T-helper 9 cell (primary cell): ENCODE data around the gene PBX2.
"Not testable (repeated sequence)": the region's sequence is repeated elsewhere in the genome, so short reads cannot be mapped to it uniquely, and the experiment has no call there.

ENCODE experiments used
- DNase-seq: peaks from one replicate; pipeline ENCODE4 v3.0.0-alpha.2; 2020

Gene PBX2

GRCh38 chr6:32186151-32186840, 3.7 kb downstream of the PBX2 start:
- not testable (repeated sequence) for DNase-seq

- DNase-seq: peak; percentile 44
These were observed 4.3 kb downstream of the PBX2 start for GRCh38 chr6:32185681-32186131.

GRCh38 chr6:32184084-32184640, 5.8 kb downstream of the PBX2 start, which contains the start of gene AGER:
AGER (minus strand) TSS chr6:32184253; CDS start chr6:32184222, 31 bp downstream.
- DNase-seq: no peak

- no peak for DNase-seq
These were observed 6.4 kb downstream of the PBX2 start for GRCh38 chr6:32183483-32184083.

GRCh38 chr6:32183030-32183429, 7.0 kb downstream of the PBX2 start:
- no peak for DNase-seq

GRCh38 chr6:32182555-32182981, 7.4 kb downstream of the PBX2 start:
- no peak for DNase-seq

GRCh38 chr6:32181915-32182529, 8.0 kb downstream of the PBX2 start:
- no peak for DNase-seq

- DNase-seq: no peak
These were observed 8.8 kb downstream of the PBX2 start for GRCh38 chr6:32181148-32181702.

GRCh38 chr6:32179766-32180405, 10.1 kb downstream of the PBX2 start:
- DNase-seq: no peak

GRCh38 chr6:32178547-32179440, 11.2 kb downstream of the PBX2 start:
- no peak for DNase-seq

GRCh38 chr6:32177788-32178546, 12.0 kb downstream of the PBX2 start, which contains the start of gene RNF5:
RNF5 (plus strand) TSS chr6:32178405; CDS start chr6:32178512, 107 bp downstream.
- DNase-seq: peak; percentile 85

GRCh38 chr6:32177183-32177787, 12.7 kb downstream of the PBX2 start:
- no peak for DNase-seq

- DNase-seq: no peak
These were observed 13.4 kb downstream of the PBX2 start for GRCh38 chr6:32176476-32177182.

GRCh38 chr6:32175711-32176475, 14.1 kb downstream of the PBX2 start, which contains the start of gene AGPAT1:
AGPAT1 (minus strand) TSS chr6:32176084; CDS start chr6:32171496, 4,588 bp downstream.
- peak; percentile 94 for DNase-seq

- DNase-seq: no peak
These were observed 14.7 kb downstream of the PBX2 start for GRCh38 chr6:32175322-32175710.

- DNase-seq: no peak
These were observed 15.6 kb downstream of the PBX2 start for GRCh38 chr6:32174416-32174815.

GRCh38 chr6:32173051-32173727, 16.8 kb downstream of the PBX2 start:
- DNase-seq: no peak

GRCh38 chr6:32171234-32171633, 18.8 kb downstream of the PBX2 start:
- no peak for DNase-seq
